ENCODE data around the gene C20orf173.
A peak's percentile ranks its signal among the peaks of the same experiment; 100 is the strongest.
"Not testable (repeated sequence)": the region's sequence is repeated elsewhere in the genome, so short reads cannot be mapped to it uniquely, and the experiment has no call there.

C20orf173 gene

GRCh38 chr20:35544941-35545340 lies 15.5 kb upstream of the C20orf173 start:
- not testable (repeated sequence) for DNase-seq

DNA sequence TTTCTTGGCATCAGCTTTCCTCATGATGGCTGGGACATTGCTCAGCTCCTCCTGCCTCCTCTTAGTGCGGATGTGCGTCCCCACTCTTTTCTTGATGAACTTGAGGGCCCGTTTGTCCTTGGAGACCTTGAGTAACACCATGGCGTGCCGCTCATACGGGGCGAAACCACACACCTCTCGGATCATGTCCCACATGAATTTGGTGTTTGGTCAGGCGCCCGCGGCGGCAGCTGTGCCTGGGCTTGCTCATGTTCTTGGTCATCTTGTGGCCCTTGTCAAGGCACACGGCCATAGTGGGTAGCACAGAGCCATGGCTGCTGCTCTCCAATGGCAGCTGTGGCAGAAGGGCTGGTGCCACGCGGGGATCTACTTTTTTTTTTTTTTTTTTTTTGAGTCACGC lies 15.0 kb upstream of the C20orf173 start:
- no peak for DNase-seq

DNA sequence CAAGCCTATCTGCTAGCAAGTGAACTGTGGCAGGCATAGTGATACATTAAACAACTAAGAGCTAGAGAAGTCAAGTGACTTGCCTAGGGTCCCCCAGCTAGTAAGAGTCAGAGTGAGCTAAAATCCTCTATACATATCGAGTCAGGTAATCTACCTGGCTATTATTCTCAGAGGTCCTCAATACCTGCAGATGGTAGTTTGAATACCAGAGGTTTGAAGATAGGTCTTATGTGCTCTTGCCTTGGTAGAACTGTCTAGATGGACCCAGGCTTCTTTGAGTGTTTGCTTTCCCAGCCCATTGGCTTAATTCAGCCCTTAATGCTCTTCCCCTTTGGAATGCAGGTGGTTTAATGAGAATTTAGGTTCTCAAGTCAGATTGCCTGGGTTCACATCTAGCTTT lies 13.5 kb upstream of the C20orf173 start:
- DNase-seq = no peak

DNA sequence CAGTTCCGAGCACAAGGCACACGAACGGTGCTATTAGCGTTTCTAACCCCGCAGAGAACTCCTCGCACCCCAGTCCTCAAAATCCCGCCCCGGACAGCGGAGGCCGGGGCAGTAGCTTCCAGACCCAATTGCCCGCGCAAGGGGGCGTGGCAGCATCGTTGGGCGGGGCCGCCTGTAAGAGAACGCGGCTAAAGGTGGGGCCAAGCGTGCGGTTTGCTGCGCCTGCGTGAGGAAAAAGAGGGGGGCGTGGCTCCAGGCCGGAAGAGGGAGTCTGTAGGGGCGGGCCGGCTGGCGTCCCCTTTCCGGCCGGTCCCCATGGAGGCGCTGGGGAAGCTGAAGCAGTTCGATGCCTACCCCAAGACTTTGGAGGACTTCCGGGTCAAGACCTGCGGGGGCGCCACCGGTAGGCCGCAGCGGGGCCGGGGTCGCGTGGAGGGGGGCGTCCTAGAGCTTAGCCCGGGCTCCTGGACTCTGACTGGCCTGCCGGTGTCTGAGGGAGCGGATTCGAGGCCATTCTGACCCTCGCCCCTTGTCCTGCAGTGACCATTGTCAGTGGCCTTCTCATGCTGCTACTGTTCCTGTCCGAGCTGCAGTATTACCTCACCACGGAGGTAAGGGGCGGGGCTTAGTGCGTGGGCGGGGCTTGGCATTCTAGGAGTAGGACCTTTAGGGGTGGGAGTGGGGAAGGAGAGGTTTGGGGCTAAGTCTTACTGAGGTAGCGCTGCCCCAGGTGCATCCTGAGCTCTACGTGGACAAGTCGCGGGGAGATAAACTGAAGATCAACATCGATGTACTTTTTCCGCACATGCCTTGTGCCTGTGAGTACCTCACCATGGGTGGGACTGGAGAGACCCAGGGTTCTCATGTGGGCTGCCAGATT lies 12.6 kb upstream of the C20orf173 start, which contains the start of gene ERGIC3:
ERGIC3 (plus strand) TSS at position 296 of the 880 bp plus-strand sequence; CDS start at position 316, 20 bp downstream.
- peak; percentile 99 for DNase-seq

DNA sequence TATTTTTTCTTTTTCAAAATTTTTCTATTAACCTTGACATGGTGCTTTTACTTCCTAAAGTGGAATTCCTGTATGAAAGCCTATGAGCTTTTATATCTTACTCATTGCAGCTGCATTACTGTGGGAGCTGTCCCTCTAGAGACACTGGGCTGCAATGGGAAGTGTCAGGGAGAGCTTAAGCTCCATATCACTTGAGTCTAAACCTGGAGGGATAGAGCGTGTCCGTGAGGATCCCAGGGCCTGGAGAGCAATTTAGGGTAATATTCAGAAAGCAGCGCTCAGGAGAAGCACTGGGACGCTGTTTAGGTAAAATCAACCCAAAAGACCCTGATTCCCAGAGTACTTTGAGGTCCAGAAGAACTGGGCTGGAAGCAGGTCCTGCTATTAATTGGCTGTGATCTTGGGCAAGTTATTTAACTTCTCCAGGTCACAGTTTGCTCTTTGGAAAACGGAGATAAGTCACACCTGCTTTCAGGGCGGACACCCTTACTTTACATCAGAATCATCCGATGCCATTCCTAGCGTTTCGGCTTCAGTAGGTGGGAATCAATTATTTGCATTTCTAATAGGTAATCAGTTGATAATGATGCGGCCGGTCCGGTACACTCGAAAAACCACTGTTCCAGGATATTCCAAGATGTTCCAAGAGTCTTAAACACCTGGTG lies 11.8 kb upstream of the C20orf173 start:
- DNase-seq = no peak

- peak in 1 of 2 experiments; percentile 16 for DNase-seq
Observed at GRCh38 chr20:35539756-35540212, 10.3 kb upstream of the C20orf173 start.

DNA sequence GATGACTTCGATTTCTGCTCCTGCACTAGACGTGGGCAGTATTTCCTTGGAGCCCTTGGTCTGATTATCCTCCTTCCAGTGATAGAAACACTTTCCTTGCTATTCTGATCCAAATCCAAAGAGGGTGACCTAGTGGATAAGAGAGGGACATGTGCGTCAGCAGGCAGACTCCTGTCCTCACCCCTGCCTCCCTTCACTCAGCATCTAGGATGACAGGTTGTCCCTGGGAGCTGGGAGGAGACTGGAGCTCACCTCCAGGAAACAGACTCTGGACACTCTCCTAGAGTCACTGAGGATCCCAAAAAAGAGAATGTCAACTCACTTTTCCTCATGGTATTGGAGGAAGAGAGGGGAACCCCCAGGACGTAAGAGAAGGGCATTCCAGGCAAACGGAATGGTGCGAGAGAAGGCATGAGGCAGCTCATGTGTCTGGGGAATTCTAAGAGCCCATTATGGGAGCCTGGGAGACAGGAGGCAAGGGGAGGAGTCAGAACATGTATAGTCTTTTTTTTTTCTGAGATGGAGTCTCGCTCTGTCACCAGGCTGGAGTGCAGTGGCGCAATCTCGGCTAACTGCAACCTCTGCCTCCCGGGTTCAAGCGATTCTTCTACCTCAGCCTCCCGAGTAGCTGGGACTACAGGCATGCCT lies 2.2 kb downstream of the C20orf173 start:
- DNase-seq = no peak

GRCh38 chr20:35525639-35526038 lies 3.8 kb downstream of the C20orf173 start:
- no peak for DNase-seq

- DNase-seq = no peak
Observed at GRCh38 chr20:35523298-35523888, 6.1 kb downstream of the C20orf173 start.

GRCh38 chr20:35518955-35519354 lies 10.5 kb downstream of the C20orf173 start:
- no peak for DNase-seq

DNA sequence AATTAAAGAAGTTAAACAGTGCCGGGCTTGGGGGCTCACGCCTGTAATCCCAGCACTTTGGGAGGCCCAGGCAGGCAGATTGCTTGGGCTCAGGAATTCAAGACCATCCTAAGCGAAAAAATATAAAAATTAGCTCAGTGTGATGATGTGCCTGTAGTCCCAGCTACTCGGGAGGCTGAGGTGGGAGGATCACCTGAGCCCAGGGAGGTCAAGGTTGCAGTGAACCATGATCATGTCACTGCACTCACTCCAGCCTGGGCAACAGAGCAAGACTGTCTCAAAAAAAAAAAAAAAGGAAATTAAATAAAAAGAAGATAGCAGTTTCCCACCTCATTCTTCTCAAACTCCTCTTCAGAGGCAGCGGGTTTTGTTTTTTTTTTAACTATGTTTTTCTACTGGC lies 11.7 kb downstream of the C20orf173 start:
- DNase-seq = not testable (repeated sequence)

DNA sequence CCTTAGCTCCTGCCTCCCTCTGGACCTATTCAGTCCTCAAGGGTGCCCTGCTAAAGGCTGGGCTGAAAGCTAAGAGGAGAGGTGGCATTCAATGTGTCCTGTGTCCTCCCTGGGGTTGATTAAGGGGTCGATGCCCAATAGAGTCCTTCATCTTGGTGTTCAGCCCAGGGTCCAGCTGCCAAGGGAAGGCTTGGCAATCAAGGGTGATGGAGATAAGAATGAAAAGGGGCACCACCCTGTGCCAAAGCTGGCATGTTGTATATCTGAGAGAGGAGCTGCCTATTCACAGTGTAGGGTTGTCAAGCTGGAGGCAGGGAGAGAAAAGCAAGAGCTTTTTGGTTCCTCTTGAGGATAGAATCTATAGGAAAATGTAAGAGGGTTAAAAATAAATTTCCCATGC lies 12.3 kb downstream of the C20orf173 start:
- DNase-seq = no peak

DNA sequence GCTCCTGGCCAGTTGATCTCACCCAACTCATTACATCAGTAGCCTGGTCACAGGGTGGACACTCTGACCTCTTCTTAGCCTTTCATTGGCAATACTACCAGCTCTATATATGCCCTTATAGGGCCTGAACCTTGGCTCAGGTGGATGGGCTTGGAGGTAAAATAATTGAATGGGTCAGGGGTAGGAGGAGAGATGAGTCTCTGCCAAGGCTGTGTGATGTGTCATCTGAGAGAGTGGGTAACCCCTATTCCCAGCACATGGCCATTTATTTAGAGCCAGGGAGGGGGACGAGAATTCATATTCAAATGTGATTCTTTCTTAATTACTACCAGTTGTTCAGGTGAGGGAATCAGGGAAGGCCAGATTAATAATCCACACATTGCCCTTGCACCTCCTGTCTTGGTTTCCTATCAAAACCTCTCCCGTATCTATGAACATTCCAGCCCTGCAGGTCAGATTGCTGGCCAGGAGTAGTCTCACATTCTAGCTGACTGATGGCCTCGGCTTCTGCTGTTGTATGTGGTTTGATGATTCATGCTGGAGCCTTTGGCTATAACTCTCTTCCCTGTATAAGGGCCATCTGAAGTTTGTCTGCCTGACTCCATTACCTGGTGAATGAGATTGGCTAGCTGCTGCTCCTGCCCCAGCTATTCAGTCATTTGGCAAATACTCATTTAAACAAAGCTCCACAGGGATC lies 13.4 kb downstream of the C20orf173 start:
- DNase-seq = peak in 1 of 2 experiments; percentile 6

GRCh38 chr20:35515341-35515740 lies 14.1 kb downstream of the C20orf173 start:
- DNase-seq = no peak

DNA sequence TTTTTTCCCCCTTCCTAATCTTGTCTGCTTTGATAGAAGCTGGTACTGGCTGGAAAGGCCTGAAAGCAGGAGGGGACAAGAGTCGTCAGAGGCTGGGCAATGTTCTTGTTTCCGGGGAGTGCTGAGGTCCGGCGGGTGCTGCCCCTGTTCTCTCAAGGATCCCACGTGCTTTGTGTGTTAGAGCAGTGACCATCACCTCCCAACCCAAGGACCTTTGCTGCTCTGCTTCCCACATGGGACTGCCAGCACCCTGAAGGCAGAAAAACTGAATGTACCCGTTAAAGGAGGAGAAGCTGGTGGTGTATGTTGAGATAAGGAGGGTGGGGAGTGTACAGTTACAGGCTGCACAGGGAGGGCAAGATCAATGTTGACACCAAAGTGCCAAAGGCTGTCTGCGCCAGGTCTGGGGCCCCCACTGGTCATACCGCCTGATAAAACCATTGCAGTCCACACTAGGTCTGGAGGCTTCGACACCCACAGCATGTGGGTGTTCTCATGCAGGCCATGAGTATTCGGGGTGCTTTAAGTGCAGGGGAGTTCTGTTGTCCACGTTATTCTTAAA lies 15.0 kb downstream of the C20orf173 start:
- no peak for DNase-seq

DNA sequence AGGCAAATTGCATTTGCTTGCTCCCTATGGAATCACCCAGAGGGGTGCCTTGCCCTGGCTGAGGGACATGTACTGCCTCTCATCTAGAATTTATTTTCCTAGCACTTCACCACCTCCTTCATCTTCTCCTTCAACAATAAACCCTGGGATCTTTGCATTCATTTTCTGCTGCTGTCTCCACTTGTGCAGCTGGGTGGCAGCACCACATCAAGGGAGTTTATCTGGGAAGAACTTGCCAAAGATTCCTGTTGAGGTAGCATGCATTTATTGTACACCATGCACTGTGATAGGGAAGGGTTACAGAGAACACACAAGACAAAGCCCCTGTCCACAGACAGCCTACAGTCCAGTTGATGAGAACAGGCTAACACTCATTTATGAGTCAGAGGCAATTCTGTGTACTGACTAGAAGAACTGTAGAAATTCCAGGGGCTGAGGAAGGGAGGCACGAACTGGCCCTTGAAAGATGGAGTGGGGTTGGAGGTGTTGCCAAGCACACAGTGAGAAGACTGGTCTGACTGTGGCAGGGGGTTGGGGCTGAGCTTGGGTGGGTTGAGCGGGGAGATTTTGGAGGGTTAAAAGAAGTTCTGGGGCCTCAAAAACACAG lies 17.5 kb downstream of the C20orf173 start:
- peak in 1 of 2 experiments; percentile 15 for DNase-seq

GRCh38 chr20:35510951-35511735 lies 18.3 kb downstream of the C20orf173 start:
- no peak for DNase-seq

GRCh38 chr20:35508493-35509218 lies 20.8 kb downstream of the C20orf173 start:
- no peak for DNase-seq

DNA sequence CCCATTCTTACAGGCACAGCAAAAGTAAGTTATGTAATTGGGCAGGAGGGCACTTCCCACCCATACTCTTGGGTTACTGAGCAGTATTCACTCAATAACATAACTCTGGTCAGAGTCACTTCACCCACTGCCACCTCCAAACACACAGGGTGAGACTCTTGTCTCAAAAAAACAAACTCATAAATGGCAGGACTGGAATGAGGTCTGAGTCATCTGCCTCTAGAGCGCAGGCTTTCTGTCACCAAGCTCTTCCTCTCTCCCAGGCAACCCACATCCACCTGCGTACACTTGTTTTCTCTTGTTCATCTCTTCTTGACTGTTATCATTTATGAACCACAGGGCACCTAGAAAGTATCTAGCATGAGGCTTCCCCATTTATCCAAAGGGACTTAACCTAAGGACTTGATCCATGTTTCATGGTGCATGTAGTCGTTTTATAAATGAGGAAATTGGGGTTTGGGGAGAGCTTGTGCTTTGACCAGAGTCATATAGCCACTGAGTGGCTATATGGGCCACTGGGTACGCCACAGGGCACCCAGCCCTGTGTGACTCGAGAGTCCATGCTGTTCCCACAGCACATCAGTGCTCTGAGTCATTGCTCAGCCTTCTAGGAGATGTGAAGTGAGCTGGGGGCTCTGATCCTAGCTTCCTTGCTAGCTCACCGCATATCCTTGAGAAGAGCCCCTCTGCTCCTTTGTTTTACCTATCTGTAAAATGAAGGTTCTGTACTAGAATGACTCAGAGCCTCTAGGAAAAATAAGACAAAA lies 22.4 kb downstream of the C20orf173 start:
- no peak for DNase-seq
